HepG2 (cell line): ENCODE measurements around the gene CCDC50. TPM values are rescaled to one million over a fixed set of nuclear protein-coding genes. Genes with fewer than 3 reads are reported as not detected.

ENCODE experiments used
- ATAC-seq: fragments of 200-7000 bp; cut with Tn5 transposase; 3 replicates; pipeline ENCODE4 v1.9.1; 2020; ENCODE audit warnings: mild to moderate bottlenecking, moderate library complexity
- BruUV-seq: library from RNA; stranded (reverse); fragments of 400-500 nt; replicated peaks from 2 replicates; lab custom pipeline; 2021; lab: Mats Ljungman, UMichigan
- CTCF ChIA-PET: fragments of 300-600 bp; formaldehyde crosslinking; extraction: SDS; loops from one replicate; lab custom pipeline; 2021; ENCODE audit warnings: low total read pairs, inconsistent platforms, low intra/inter-chr PET ratio; lab: Yijun Ruan, JAX
- POLR2A ChIA-PET: fragments of 350-600 bp; sonication (Branson Sonifier 250); formaldehyde crosslinking; loops from one replicate; lab custom pipeline; 2020; ENCODE audit warnings: antibody characterized with exemption, inconsistent platforms; lab: Yijun Ruan, JAX
- DNase-seq: peaks from one replicate; pipeline ENCODE4 v3.0.0-alpha.2; 2015; ENCODE audit warnings: low spot score
- FAIRE-seq: peaks from 3 replicates; lab custom pipeline; 2011; peaks lifted over from hg19 to GRCh38; lab: Jason Lieb, UNC
- H2AFZ ChIP-seq: one replicate; pipeline ENCODE4 v1.6.1; 2011; ENCODE audit warnings: low read length, inconsistent platforms
- H3K27ac ChIP-seq: fragments of 300-600 bp; 3 replicates; pipeline ENCODE4 v1.8.0; 2011; ENCODE audit warnings: mixed run types, mild to moderate bottlenecking, mixed read lengths, low read length, inconsistent platforms; ENCODE audit not compliant: insufficient read depth; ENCODE audit errors: extremely low read length
- H3K27me3 ChIP-seq, 2 experiments: fragments of 200-600 bp in 1 of 2; 2 replicates in 1 of 2; 3 replicates in 1 of 2; pipeline versions ENCODE4 v1.6.0 to v1.8.0; 2011; ENCODE audit warnings: low read length in 2 of 2, mild to moderate bottlenecking in 2 of 2, moderate library complexity in 2 of 2, inconsistent platforms in 1 of 2; ENCODE audit not compliant: insufficient read depth in 2 of 2, control insufficient read depth in 1 of 2
- H3K36me3 ChIP-seq, 2 experiments: fragments of 200-600 bp in 1 of 2; replicated peaks in 1 of 2; 2 replicates in 1 of 2; 3 replicates in 1 of 2; pipeline versions ENCODE4 v1.5.1 to v1.8.0; 2011; ENCODE audit warnings: low read length in 2 of 2, inconsistent platforms in 1 of 2; ENCODE audit not compliant: insufficient read depth in 2 of 2, control insufficient read depth in 1 of 2
- H3K4me1 ChIP-seq: 2 replicates; pipeline ENCODE4 v1.5.1; 2012; ENCODE audit warnings: low read length, inconsistent platforms; ENCODE audit not compliant: insufficient read depth
- H3K4me2 ChIP-seq: 2 replicates; pipeline ENCODE4 v1.6.0; 2011; ENCODE audit warnings: low read depth, low read length, inconsistent platforms
- H3K4me3 ChIP-seq, 3 experiments: fragments of 200-600 bp in 1 of 3; sonication (generic), shearing (Covaris generic) in 1 of 3; replicated peaks in 1 of 3; 2 replicates each; pipeline ENCODE4 v1.5.1; 2011 to 2016; ENCODE audit warnings: low read length in 3 of 3, inconsistent platforms in 2 of 3, low read depth in 2 of 3, mild to moderate bottlenecking in 2 of 3, control low read depth in 1 of 3, mixed read lengths in 1 of 3; ENCODE audit not compliant: insufficient read depth in 1 of 3
- H3K79me2 ChIP-seq: one replicate; pipeline ENCODE4 v1.6.1; 2011; ENCODE audit warnings: low read length, inconsistent platforms; ENCODE audit not compliant: insufficient read depth
- H3K9ac ChIP-seq: 2 replicates; pipeline ENCODE4 v1.6.0; 2011; ENCODE audit warnings: mild to moderate bottlenecking, low read depth, low read length, inconsistent platforms; ENCODE audit not compliant: insufficient read depth
- H3K9me3 ChIP-seq: 2 replicates; pipeline ENCODE4 v1.5.1; 2012; ENCODE audit warnings: mild to moderate bottlenecking, low read length
- H4K20me1 ChIP-seq: 2 replicates; pipeline ENCODE4 v1.6.0; 2011; ENCODE audit warnings: inconsistent platforms, mild to moderate bottlenecking, low read length, moderate library complexity; ENCODE audit not compliant: insufficient read depth
- MTA1 ChIP-seq: sonication (generic); formaldehyde crosslinking; IDR thresholded peaks from 2 replicates; pipeline ENCODE4 v1.4.0; 2020; ENCODE audit warnings: missing genetic modification reagents, mild to moderate bottlenecking, borderline replicate concordance
- NCOA1 ChIP-seq: sonication (generic); formaldehyde crosslinking; IDR thresholded peaks from 2 replicates; pipeline ENCODE4 v1.9.0; 2021; ENCODE audit warnings: missing genetic modification reagents
- PAWR ChIP-seq: sonication (generic); formaldehyde crosslinking; IDR thresholded peaks from 2 replicates; pipeline ENCODE4 v1.4.0; 2020; ENCODE audit warnings: missing genetic modification reagents, mild to moderate bottlenecking, borderline replicate concordance
- POLR2A ChIP-seq, 2 experiments: IDR thresholded peaks; 2 replicates each; pipeline ENCODE4 v1.6.1; 2011; ENCODE audit warnings: low read depth in 2 of 2, low read length in 2 of 2, mild to moderate bottlenecking in 1 of 2, moderate library complexity in 1 of 2; ENCODE audit not compliant: insufficient read depth in 1 of 2
- RNF2 ChIP-seq: fragments of 450-650 bp; conservative IDR thresholded peaks from 2 replicates; pipeline ENCODE4 v1.6.1; 2016; ENCODE audit warnings: low read depth
- SMC3 ChIP-seq: IDR thresholded peaks from 2 replicates; pipeline ENCODE4 v1.6.1; 2011; ENCODE audit warnings: low read length, improper control_type of control experiment
- ZNF878 ChIP-seq: sonication (generic); formaldehyde crosslinking; IDR thresholded peaks from 2 replicates; pipeline ENCODE4 v1.8.1; 2023; ENCODE audit warnings: mild to moderate bottlenecking, missing genetic modification reagents, moderate library complexity
- ZNF883 ChIP-seq: sonication (generic); formaldehyde crosslinking; IDR thresholded peaks from 2 replicates; pipeline ENCODE4 v1.5.1; 2020; ENCODE audit warnings: mild to moderate bottlenecking, missing genetic modification reagents; ENCODE audit errors: not compliant biosample characterization
- WGBS: methylation state at CpG from one replicate; pipeline ENCODE4 v1.1.6; 2017; ENCODE audit warnings: low lambda C conversion rate; 5-methylcytosine and 5-hydroxymethylcytosine counted together
- in situ Hi-C: cut with HindIII; loops from 2 replicates; pipeline ENCODE4 v1.10.0; 2017; ENCODE audit warnings: low pct_unique_long_range_greater_than_20kb; ENCODE audit not compliant: extremely low pct_ligation_motif_present
- intact Hi-C: fragments of 100-400 bp; cut with micrococcal nuclease; formaldehyde crosslinking; loops from one replicate; pipeline ENCODE4 v1.10.0; 2022; ENCODE audit not compliant: unreplicated experiment
- polyA plus RNA-seq, 8 experiments: library from polyadenylated mRNA; depleted of rRNA in 3 of 8; stranded (reverse) in 7 of 8; unstranded in 1 of 8; fragments of >200 nt; fragmentation: Illumina TruSeq in 4 of 8; extraction: Trizol in 4 of 8; gene quantifications; 2 replicates each; pipeline versions ENCODE4 v1.2.1 to v1.2.3, GENCODE V29; 2011 to 2016; ENCODE audit warnings: low read depth in 4 of 8, missing spikeins in 1 of 8, mixed read lengths in 1 of 8; ENCODE audit not compliant: insufficient read depth in 1 of 8
- total RNA-seq, 5 experiments: library from RNA; depleted of rRNA; stranded (reverse); fragments of >200 nt; fragmentation: Illumina TruSeq; extraction: Trizol; gene quantifications; 2 replicates each; pipeline ENCODE4 v1.2.3, GENCODE V29; 2016; ENCODE audit warnings: low read depth in 1 of 5
- TF ChIP-seq, protein P1 (sequence below): sonication (generic); formaldehyde crosslinking; conservative IDR thresholded peaks from 2 replicates; pipeline ENCODE4 v1.8.0; 2022; ENCODE audit warnings: missing genetic modification reagents
- TF ChIP-seq, protein P2 (sequence below), 2 experiments: sonication (generic) in 1 of 2; formaldehyde crosslinking in 1 of 2; IDR thresholded peaks; 2 replicates each; pipeline versions ENCODE4 v1.4.0 to v1.6.1; 2016 to 2020; ENCODE audit warnings: borderline replicate concordance in 1 of 2, low read depth in 1 of 2, mild to moderate bottlenecking in 1 of 2, missing genetic modification reagents in 1 of 2

CCDC50 gene
- total and polyA plus RNA-seq, 2 of the 13 experiments (the other 11 are each of a cell fraction or from before 2014, with no cell fraction given), result 47.6 to 66.4 TPM

DNA sequence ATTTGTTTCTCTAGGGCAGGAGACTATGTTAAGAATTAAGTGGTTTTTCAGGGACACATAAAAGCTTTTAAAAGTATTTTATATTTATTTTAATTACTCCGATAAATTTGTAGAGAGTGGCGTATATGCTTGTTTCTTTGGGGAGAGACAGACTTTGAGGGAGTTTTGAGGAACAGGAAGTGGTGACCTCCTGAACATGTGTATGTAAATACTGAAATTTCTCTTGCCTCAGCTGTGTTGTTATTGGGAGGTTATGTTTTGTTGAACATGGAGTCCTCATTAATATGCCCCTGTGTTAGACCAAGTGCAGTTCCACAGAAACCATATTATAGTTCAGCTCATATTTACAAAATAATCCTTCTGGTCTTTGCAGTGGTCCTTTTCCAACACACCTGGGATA lies 42.9 kb downstream of the CCDC50 start (continued):
- TF ChIP-seq, protein P1, sequence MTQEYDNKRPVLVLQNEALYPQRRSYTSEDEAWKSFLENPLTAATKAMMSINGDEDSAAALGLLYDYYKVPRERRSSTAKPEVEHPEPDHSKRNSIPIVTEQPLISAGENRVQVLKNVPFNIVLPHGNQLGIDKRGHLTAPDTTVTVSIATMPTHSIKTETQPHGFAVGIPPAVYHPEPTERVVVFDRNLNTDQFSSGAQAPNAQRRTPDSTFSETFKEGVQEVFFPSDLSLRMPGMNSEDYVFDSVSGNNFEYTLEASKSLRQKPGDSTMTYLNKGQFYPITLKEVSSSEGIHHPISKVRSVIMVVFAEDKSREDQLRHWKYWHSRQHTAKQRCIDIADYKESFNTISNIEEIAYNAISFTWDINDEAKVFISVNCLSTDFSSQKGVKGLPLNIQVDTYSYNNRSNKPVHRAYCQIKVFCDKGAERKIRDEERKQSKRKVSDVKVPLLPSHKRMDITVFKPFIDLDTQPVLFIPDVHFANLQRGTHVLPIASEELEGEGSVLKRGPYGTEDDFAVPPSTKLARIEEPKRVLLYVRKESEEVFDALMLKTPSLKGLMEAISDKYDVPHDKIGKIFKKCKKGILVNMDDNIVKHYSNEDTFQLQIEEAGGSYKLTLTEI (CRISPR knock-in tag), result no peak
- no peak for TF ChIP-seq ZNF878 (CRISPR knock-in tag)
- TF ChIP-seq, all 625 proteins: peak for 0

DNA sequence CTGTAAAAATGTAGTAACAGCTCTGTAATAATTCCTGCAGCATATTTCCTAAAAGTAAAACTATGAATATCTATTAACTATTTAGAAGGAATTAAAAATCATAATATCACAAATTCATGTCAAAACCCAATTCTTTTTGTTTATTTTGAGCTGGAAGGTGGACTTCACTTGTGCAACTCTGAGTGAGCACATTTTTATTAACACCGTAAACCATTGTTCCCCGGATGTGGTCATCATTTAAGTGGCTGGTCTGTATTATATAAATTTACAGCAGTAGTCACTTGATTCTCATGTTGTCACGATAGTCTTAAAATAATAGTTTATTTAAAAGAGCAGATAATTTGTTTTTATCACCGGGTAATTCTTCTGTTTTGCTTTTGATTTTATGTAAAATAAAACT lies 44.1 kb downstream of the CCDC50 start:
- no peak for FAIRE-seq

DNA sequence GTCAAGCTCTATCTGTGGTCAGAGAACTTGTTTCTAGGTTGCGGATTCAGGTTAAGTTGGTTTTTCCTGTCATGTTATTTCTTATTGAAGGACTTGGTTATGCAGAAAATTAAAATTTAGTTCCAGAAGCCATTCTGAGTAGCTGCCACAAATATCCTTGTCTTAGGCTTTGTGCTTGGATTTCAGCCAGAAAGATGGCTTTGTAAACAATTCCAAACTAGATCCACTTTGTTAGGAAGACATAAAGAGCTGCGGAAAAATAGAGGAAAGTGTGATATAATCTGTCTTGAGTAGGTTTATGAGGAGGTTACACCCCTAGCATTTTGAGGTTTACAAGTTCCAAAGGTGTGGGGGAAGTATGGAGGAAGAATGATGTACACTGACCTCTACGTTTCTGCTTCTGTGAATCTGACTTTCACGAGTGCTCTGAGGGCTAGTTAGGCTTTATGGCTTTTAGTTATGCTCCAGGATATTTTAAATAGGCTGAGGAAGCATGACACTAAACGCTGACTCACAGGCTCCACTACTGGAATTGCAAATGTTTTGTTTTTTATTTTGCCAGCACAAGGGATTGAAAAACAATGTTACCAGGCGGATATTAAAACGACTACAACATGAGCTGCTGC lies 47.4 kb downstream of the CCDC50 start:
- intact Hi-C loops, result no loop called here
- no peak overlapping the region for H3K27ac ChIP-seq
- ATAC-seq (no peak), DNase-seq (no peak), FAIRE-seq (no peak)
- ChIA-PET POLR2A (no interaction called here), CTCF (no interaction called here)
- H3K4me2 ChIP-seq, result no peak overlapping the region
- peaks cover 9 to 41% of the 10 kb centered on the region in 2 experiments for H3K36me3 ChIP-seq
- no peak overlapping the region for H3K9ac ChIP-seq
- H3K4me1 ChIP-seq, result no peaks in the 10 kb centered on the region
- no peaks in the 10 kb centered on the region for H3K27me3 ChIP-seq
- BruUV-seq, result no TSS peak
- in situ Hi-C loops, result no loop called here
- H2AFZ ChIP-seq, result no peak overlapping the region
- WGBS, result 98% methylated on average over 7 of the region's 7 CpGs
- TF ChIP-seq MTA1 (no peak), NCOA1 (CRISPR knock-in tag) (no peak), PAWR (CRISPR knock-in tag) (no peak), POLR2A (IDR thresholded peaks at IDR 0.05; ENCODE audit: insufficient read depth in 1 of 2, low read depth in 2 of 2, low read length in 2 of 2) (no peak), RNF2 (no peak)
- TF ChIP-seq, protein P2, sequence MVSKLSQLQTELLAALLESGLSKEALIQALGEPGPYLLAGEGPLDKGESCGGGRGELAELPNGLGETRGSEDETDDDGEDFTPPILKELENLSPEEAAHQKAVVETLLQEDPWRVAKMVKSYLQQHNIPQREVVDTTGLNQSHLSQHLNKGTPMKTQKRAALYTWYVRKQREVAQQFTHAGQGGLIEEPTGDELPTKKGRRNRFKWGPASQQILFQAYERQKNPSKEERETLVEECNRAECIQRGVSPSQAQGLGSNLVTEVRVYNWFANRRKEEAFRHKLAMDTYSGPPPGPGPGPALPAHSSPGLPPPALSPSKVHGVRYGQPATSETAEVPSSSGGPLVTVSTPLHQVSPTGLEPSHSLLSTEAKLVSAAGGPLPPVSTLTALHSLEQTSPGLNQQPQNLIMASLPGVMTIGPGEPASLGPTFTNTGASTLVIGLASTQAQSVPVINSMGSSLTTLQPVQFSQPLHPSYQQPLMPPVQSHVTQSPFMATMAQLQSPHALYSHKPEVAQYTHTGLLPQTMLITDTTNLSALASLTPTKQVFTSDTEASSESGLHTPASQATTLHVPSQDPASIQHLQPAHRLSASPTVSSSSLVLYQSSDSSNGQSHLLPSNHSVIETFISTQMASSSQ (IDR thresholded peaks at IDR 0.05; ENCODE audit: low read depth), result no peak
- TF ChIP-seq, protein P2 (CRISPR knock-in tag; IDR thresholded peaks at IDR 0.05; ENCODE audit: borderline replicate concordance), result no peak
- TF ChIP-seq, all 625 proteins: peak for 0
- Histone ChIP-seq H3K9me3 (no peaks in the 10 kb centered on the region), H3K4me3 (no peak overlapping the region), H4K20me1 (0 out of 2 replicates have a peak, but pooled peaks cover 3% of the 10 kb centered on the region), H3K79me2 (no peaks in the 10 kb centered on the region)

More for the DNA sequence above, 44.1 kb downstream of the CCDC50 start:
- no peak overlapping the region for H3K9ac ChIP-seq
- no peak overlapping the region for H3K27ac ChIP-seq
- no peaks in the 10 kb centered on the region for H3K27me3 ChIP-seq
- H2AFZ ChIP-seq, result no peak overlapping the region
- no peak overlapping the region for H3K4me2 ChIP-seq
- 98% methylated on average over 4 of the region's 4 CpGs for WGBS
- H3K9me3 ChIP-seq, result no peaks in the 10 kb centered on the region
- POLR2A ChIA-PET, result no interaction called here
- H3K36me3 ChIP-seq, result peaks cover 6 to 44% of the 10 kb centered on the region in 2 experiments
- ATAC-seq (no peak), DNase-seq (no peak)
- in situ Hi-C loops (no loop called here), intact Hi-C loops (loop anchor here (5.0 kb wide), 1 partner anchor 36 kb away; no protein-coding TSS in a partner anchor)
- H3K4me1 ChIP-seq, result no peaks in the 10 kb centered on the region
- H3K79me2 ChIP-seq, result no peaks in the 10 kb centered on the region
- CTCF ChIA-PET, result no interaction called here
- TF ChIP-seq SMC3 (no peak), ZNF883 (CRISPR knock-in tag) (no peak)
- no peak overlapping the region for H3K4me3 ChIP-seq
- no peaks in the 10 kb centered on the region for H4K20me1 ChIP-seq
- BruUV-seq, result no TSS peak
